Posterior vena cava (tissue), 2 donors: Measurements from ENCODE around the gene KAT6B. TPM values are rescaled to one million over a fixed set of nuclear protein-coding genes. Genes with fewer than 3 reads are reported as not detected.

Experiments
- DNase-seq: peaks from one replicate; pipeline ENCODE4 v3.0.0-alpha.2; 2020; ENCODE audit warnings: low spot score
- intact Hi-C, 2 donors: fragments of 100-400 bp; cut with DNase I; formaldehyde crosslinking; loops; one replicate each; pipeline versions ENCODE4 v1.14.1 to v1.14.2; 2022 to 2023
- total RNA-seq, 2 donors: library from RNA; stranded (reverse); fragmentation: NEBNext Ultra II Directional; extraction: Animal tissue kit (Norgen Biotek cat#: 25700); gene quantifications; one replicate each; pipeline ENCODE4 v1.2.1, GENCODE V29; 2021
- donor health status: DM: yes; HTN: yes; CAD: no.
- donor health status: DM: yes; HTN: yes; CAD: no.

Gene KAT6B
- total RNA-seq, 2 donors from 2014 or later: 34.7 to 35.0 TPM

- DNase-seq: no peak
- intact Hi-C loops: loop anchor here in 1 of 2 donors (10.0 kb wide), 1 partner anchor 167 kb away; the partner anchor contains the start of gene KAT6B
Measured at GRCh38 chr10:74992068-74992467, 165.7 kb downstream of the KAT6B start.

GRCh38 chr10:74993649-74994048 lies 167.2 kb downstream of the KAT6B start:
- DNase-seq: no peak
- intact Hi-C loops: loop anchor here in 1 of 2 donors (10.0 kb wide), 1 partner anchor 169 kb away; the partner anchor contains the start of gene KAT6B

GRCh38 chr10:74994854-74995253 lies 168.5 kb downstream of the KAT6B start:
- no peak for DNase-seq
- intact Hi-C loops: loop anchor here in 1 of 2 donors (10.0 kb wide), 1 partner anchor 170 kb away; the partner anchor contains the start of gene KAT6B

GRCh38 chr10:74995806-74996205 lies 169.4 kb downstream of the KAT6B start:
- no peak for DNase-seq
- intact Hi-C loops: loop anchor here in 1 of 2 donors (10.0 kb wide), 1 partner anchor 171 kb away; the partner anchor contains the start of gene KAT6B

- no peak for DNase-seq
- intact Hi-C loops: loop anchor here in 1 of 2 donors (10.0 kb wide), 1 partner anchor 172 kb away; the partner anchor contains the start of gene KAT6B
Measured at GRCh38 chr10:74997163-74997562, 170.8 kb downstream of the KAT6B start.

GRCh38 chr10:75000748-75001321 lies 174.4 kb downstream of the KAT6B start:
- intact Hi-C loops: loop anchor here in 1 of 2 donors (10.0 kb wide), 1 partner anchor 756 kb away; no protein-coding TSS in a partner anchor
- no peak for DNase-seq

GRCh38 chr10:75001715-75002350 lies 175.4 kb downstream of the KAT6B start:
- intact Hi-C loops: loop anchor here in 1 of 2 donors (10.0 kb wide), 1 partner anchor 757 kb away; no protein-coding TSS in a partner anchor
- no peak for DNase-seq

- DNase-seq: no peak
- intact Hi-C loops: loop anchor here in 1 of 2 donors (10.0 kb wide), 1 partner anchor 758 kb away; no protein-coding TSS in a partner anchor
Measured at GRCh38 chr10:75002351-75002725, 175.9 kb downstream of the KAT6B start.

GRCh38 chr10:75002967-75003594 lies 176.7 kb downstream of the KAT6B start:
- no peak for DNase-seq
- intact Hi-C loops: loop anchor here in 1 of 2 donors (10.0 kb wide), 1 partner anchor 758 kb away; no protein-coding TSS in a partner anchor

- intact Hi-C loops: loop anchor here in 1 of 2 donors (10.0 kb wide), 1 partner anchor 759 kb away; no protein-coding TSS in a partner anchor
- no peak for DNase-seq
Measured at GRCh38 chr10:75003891-75004290, 177.5 kb downstream of the KAT6B start.

- DNase-seq: no peak
- intact Hi-C loops: loop anchor here in 1 of 2 donors (10.0 kb wide), 1 partner anchor 763 kb away; no protein-coding TSS in a partner anchor
Measured at GRCh38 chr10:75007646-75008045, 181.2 kb downstream of the KAT6B start.

GRCh38 chr10:75008952-75009351 lies 182.6 kb downstream of the KAT6B start:
- no peak for DNase-seq
- intact Hi-C loops: loop anchor here in 1 of 2 donors (10.0 kb wide), 1 partner anchor 764 kb away; no protein-coding TSS in a partner anchor

- intact Hi-C loops: loop anchor here in 1 of 2 donors (10.0 kb wide), 1 partner anchor 765 kb away; no protein-coding TSS in a partner anchor
- no peak for DNase-seq
Measured at GRCh38 chr10:75009426-75009825, 183.0 kb downstream of the KAT6B start.

- intact Hi-C loops: no loop called here
- DNase-seq: no peak
Measured at GRCh38 chr10:75010373-75010772, 184.0 kb downstream of the KAT6B start.

- intact Hi-C loops: no loop called here
Measured at GRCh38 chr10:75011221-75011620, 184.8 kb downstream of the KAT6B start.

GRCh38 chr10:75012471-75012870 lies 186.1 kb downstream of the KAT6B start:
- intact Hi-C loops: no loop called here
- no peak for DNase-seq

More at GRCh38 chr10:75011221-75011620, 184.8 kb downstream of the KAT6B start:
- DNase-seq: no peak

- intact Hi-C loops: no loop called here
Measured at GRCh38 chr10:75013007-75013406, 186.6 kb downstream of the KAT6B start.

GRCh38 chr10:75013522-75013921 lies 187.1 kb downstream of the KAT6B start:
- intact Hi-C loops: no loop called here

More at GRCh38 chr10:75013007-75013406, 186.6 kb downstream of the KAT6B start:
- DNase-seq: no peak

GRCh38 chr10:75014516-75015230 lies 188.3 kb downstream of the KAT6B start:
- intact Hi-C loops: no loop called here
- DNase-seq: no peak

More at GRCh38 chr10:75013522-75013921, 187.1 kb downstream of the KAT6B start:
- no peak for DNase-seq
